HL-60/S4 treated with phorbol 12-myristate 13-acetate at 8.2 ng/mL for 4 days and 3 days (cell line): ENCODE data around the gene YPEL3.

Experiments
- in situ Hi-C: fragments of 300-500 bp; cut with MboI; formaldehyde crosslinking; loops from 2 replicates; pipeline ENCODE4 v1.15.0; 2022; ENCODE audit warnings: low sequenced_read_pairs

The YPEL3 gene

GRCh38 chr16:30092373-30093010 is 3.5 kb downstream of the YPEL3 start:
- in situ Hi-C loops: no loop called here

- in situ Hi-C loops: no loop called here
Measured at GRCh38 chr16:30091474-30092372, 4.3 kb downstream of the YPEL3 start, which contains the start of gene TBX6. TSS of gene TBX6 (minus strand) at chr16:30091924. CDS start at chr16:30091193, 731 bp downstream.

GRCh38 chr16:30090610-30091331 is 5.2 kb downstream of the YPEL3 start:
- in situ Hi-C loops: no loop called here

- in situ Hi-C loops: no loop called here
Measured at GRCh38 chr16:30088832-30089624, 7.0 kb downstream of the YPEL3 start.

- in situ Hi-C loops: no loop called here
Measured at GRCh38 chr16:30088237-30088831, 7.7 kb downstream of the YPEL3 start.

GRCh38 chr16:30087181-30087898 is 8.7 kb downstream of the YPEL3 start:
- in situ Hi-C loops: no loop called here

GRCh38 chr16:30086291-30087140 is 9.5 kb downstream of the YPEL3 start:
- in situ Hi-C loops: no loop called here

- in situ Hi-C loops: no loop called here
Measured at GRCh38 chr16:30085820-30086219, 10.2 kb downstream of the YPEL3 start.

GRCh38 chr16:30085247-30085646 is 10.8 kb downstream of the YPEL3 start:
- in situ Hi-C loops: no loop called here

- in situ Hi-C loops: no loop called here
Measured at GRCh38 chr16:30084816-30085159, 11.2 kb downstream of the YPEL3 start.

GRCh38 chr16:30084096-30084815 is 11.8 kb downstream of the YPEL3 start:
- in situ Hi-C loops: no loop called here

- in situ Hi-C loops: no loop called here
Measured at GRCh38 chr16:30083216-30084055, 12.6 kb downstream of the YPEL3 start.

GRCh38 chr16:30082545-30083090 is 13.4 kb downstream of the YPEL3 start:
- in situ Hi-C loops: no loop called here

- in situ Hi-C loops: no loop called here
Measured at GRCh38 chr16:30079480-30079879, 16.5 kb downstream of the YPEL3 start.

GRCh38 chr16:30078744-30079143 is 17.3 kb downstream of the YPEL3 start:
- in situ Hi-C loops: no loop called here

GRCh38 chr16:30077656-30078055 is 18.4 kb downstream of the YPEL3 start:
- in situ Hi-C loops: no loop called here

GRCh38 chr16:30076276-30076791 is 19.7 kb downstream of the YPEL3 start:
- in situ Hi-C loops: no loop called here
